GM18907 (cell line): ENCODE data around the gene ZCCHC24.

Source experiments
- ATAC-seq: cut with Tn5 transposase; IDR thresholded peaks from one replicate; pipeline ENCODE4 v1.9.1; 2021; ENCODE audit warnings: mild to moderate bottlenecking, moderate library complexity; ENCODE audit not compliant: unreplicated experiment

Gene ZCCHC24

GRCh38 chr10:79431891-79432831 is 13.3 kb downstream of the ZCCHC24 start:
- ATAC-seq: no peak

GRCh38 chr10:79431428-79431827 is 14.0 kb downstream of the ZCCHC24 start:
- ATAC-seq: no peak

- ATAC-seq: no peak
These were observed 14.5 kb downstream of the ZCCHC24 start for GRCh38 chr10:79430936-79431335.

GRCh38 chr10:79430325-79430905 is 15.0 kb downstream of the ZCCHC24 start:
- no peak for ATAC-seq

GRCh38 chr10:79429751-79430150 is 15.7 kb downstream of the ZCCHC24 start:
- ATAC-seq: no peak

GRCh38 chr10:79427965-79428364 is 17.5 kb downstream of the ZCCHC24 start:
- no peak for ATAC-seq

- no peak for ATAC-seq
These were observed 20.3 kb downstream of the ZCCHC24 start for GRCh38 chr10:79425074-79425532.

- ATAC-seq: no peak
These were observed 21.0 kb downstream of the ZCCHC24 start for GRCh38 chr10:79424221-79425073.

- ATAC-seq: no peak
These were observed 23.1 kb downstream of the ZCCHC24 start for GRCh38 chr10:79422178-79422892.

GRCh38 chr10:79420974-79421688 is 24.3 kb downstream of the ZCCHC24 start:
- ATAC-seq: no peak

- ATAC-seq: no peak
These were observed 26.4 kb downstream of the ZCCHC24 start for GRCh38 chr10:79418886-79419595.

GRCh38 chr10:79418274-79418673 is 27.1 kb downstream of the ZCCHC24 start:
- no peak for ATAC-seq

- ATAC-seq: no peak
These were observed 27.7 kb downstream of the ZCCHC24 start for GRCh38 chr10:79417731-79418130.

GRCh38 chr10:79417266-79417665 is 28.2 kb downstream of the ZCCHC24 start:
- no peak for ATAC-seq

- no peak for ATAC-seq
These were observed 28.7 kb downstream of the ZCCHC24 start for GRCh38 chr10:79416578-79417255.

- ATAC-seq: no peak
These were observed 29.5 kb downstream of the ZCCHC24 start for GRCh38 chr10:79415736-79416577.

- no peak for ATAC-seq
These were observed 30.7 kb downstream of the ZCCHC24 start for GRCh38 chr10:79414714-79415113.

- ATAC-seq: no peak
These were observed 32.2 kb downstream of the ZCCHC24 start for GRCh38 chr10:79413196-79413595.
